Measurements from ENCODE around the gene RPH3AL.

RPH3AL gene

GRCh38 chr17:343211-343610, 9.4 kb downstream of the RPH3AL start:
- no peak for TF ChIP-seq CTCF (IDR thresholded peaks at IDR 0.05; ENCODE audit: extremely low read depth, missing control alignments)
- DNase-seq (ENCODE audit: low spot score) = no peak

- TF ChIP-seq CTCF (IDR thresholded peaks at IDR 0.05; ENCODE audit: extremely low read depth, missing control alignments) = no peak
- DNase-seq (ENCODE audit: low spot score) = no peak
Measured at GRCh38 chr17:340074-340473, 12.5 kb downstream of the RPH3AL start.

- TF ChIP-seq CTCF (IDR thresholded peaks at IDR 0.05; ENCODE audit: extremely low read depth, missing control alignments) = no peak
- no peak for DNase-seq (ENCODE audit: low spot score)
Measured at GRCh38 chr17:339193-340061, 13.2 kb downstream of the RPH3AL start.

GRCh38 chr17:338442-339192, 14.0 kb downstream of the RPH3AL start:
- DNase-seq (ENCODE audit: low spot score) = no peak
- TF ChIP-seq CTCF (IDR thresholded peaks at IDR 0.05; ENCODE audit: extremely low read depth, missing control alignments) = no peak

- no peak for TF ChIP-seq CTCF (IDR thresholded peaks at IDR 0.05; ENCODE audit: extremely low read depth, missing control alignments)
Measured at GRCh38 chr17:337866-338265, 14.7 kb downstream of the RPH3AL start.

GRCh38 chr17:337453-337852, 15.2 kb downstream of the RPH3AL start:
- no peak for TF ChIP-seq CTCF (IDR thresholded peaks at IDR 0.05; ENCODE audit: extremely low read depth, missing control alignments)
- DNase-seq (ENCODE audit: low spot score) = no peak

More at GRCh38 chr17:337866-338265, 14.7 kb downstream of the RPH3AL start:
- no peak for DNase-seq (ENCODE audit: low spot score)

GRCh38 chr17:337022-337420, 15.6 kb downstream of the RPH3AL start:
- TF ChIP-seq CTCF (IDR thresholded peaks at IDR 0.05; ENCODE audit: extremely low read depth, missing control alignments) = no peak
- no peak for DNase-seq (ENCODE audit: low spot score)

All from GM20000 (cell line).